H1 (cell line): ENCODE data around the gene PLG. TPM values are rescaled to one million over a fixed set of nuclear protein-coding genes. Genes with fewer than 3 reads are reported as not detected.

ENCODE experiments used
- CBX5 ChIP-seq: fragments of 300-800, 300-1000 bp; sonication (generic); IDR thresholded peaks from 2 replicates; pipeline ENCODE4 v1.7.1; 2016; ENCODE audit warnings: antibody characterized with exemption, low read length, low read depth
- RNF2 ChIP-seq: fragments of 200-900, 300-1000 bp; sonication (generic); IDR thresholded peaks from 2 replicates; pipeline ENCODE4 v1.7.1; 2016; ENCODE audit warnings: borderline replicate concordance, low read depth, mild to moderate bottlenecking, antibody characterized with exemption, low read length; ENCODE audit not compliant: poor library complexity, severe bottlenecking; ENCODE audit errors: missing control alignments
- polyA plus RNA-seq, 7 experiments: library from polyadenylated mRNA; depleted of rRNA in 3 of 7; stranded (reverse) in 5 of 7; unstranded in 2 of 7; fragments of >200 nt in 5 of 7; fragments of 200-250 nt in 2 of 7; gene quantifications; 1 replicate in 5 of 7; 2 replicates in 1 of 7; 4 replicates in 1 of 7; pipeline versions ENCODE4 v1.2.1 to v1.2.3, GENCODE V29; 2011 to 2013; ENCODE audit warnings: missing spikeins in 2 of 7, mixed read lengths in 2 of 7
- total RNA-seq: library from RNA; stranded (reverse); fragmentation: NEBNext Ultra II Directional; extraction: Animal tissue kit (Norgen Biotek cat#: 25700); gene quantifications from 2 replicates; pipeline ENCODE4 v1.2.1, GENCODE V29; 2021

PLG gene
- total and polyA plus RNA-seq, 2 of the 8 experiments (the other 6 are each of a cell fraction or from before 2014, with no cell fraction given) = not detected

DNA sequence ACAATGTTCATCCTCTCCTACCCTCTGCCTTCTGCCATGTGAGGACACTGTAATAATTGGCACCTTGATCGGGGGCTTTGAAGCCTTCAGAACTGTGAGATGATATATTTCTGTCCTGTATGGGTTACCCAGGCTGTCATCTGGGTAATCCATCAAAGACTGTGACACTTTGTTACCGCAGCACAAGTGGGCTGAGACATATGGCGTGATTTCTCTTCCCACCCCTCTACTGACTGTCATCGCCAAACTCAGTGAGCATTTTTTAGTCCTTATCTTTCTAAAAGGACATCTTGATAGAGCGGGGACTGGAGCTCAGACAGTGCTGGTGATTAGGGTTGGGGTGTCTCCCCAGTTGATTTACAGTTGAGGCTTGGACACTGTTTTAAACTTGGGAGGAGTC, 10.4 kb upstream of the PLG start (continued):
- TF ChIP-seq RNF2 (no peak), CBX5 (no peak)
